ENCODE data around the gene PPP5C. TPM values are rescaled to one million over a fixed set of nuclear protein-coding genes. Genes with fewer than 3 reads are reported as not detected.
"Not testable (repeated sequence)": the region's sequence is repeated elsewhere in the genome, so short reads cannot be mapped to it uniquely, and the experiment has no call there.

The PPP5C gene
- total RNA-seq, 1 donor from 2014 or later = 48.9 TPM

DNA sequence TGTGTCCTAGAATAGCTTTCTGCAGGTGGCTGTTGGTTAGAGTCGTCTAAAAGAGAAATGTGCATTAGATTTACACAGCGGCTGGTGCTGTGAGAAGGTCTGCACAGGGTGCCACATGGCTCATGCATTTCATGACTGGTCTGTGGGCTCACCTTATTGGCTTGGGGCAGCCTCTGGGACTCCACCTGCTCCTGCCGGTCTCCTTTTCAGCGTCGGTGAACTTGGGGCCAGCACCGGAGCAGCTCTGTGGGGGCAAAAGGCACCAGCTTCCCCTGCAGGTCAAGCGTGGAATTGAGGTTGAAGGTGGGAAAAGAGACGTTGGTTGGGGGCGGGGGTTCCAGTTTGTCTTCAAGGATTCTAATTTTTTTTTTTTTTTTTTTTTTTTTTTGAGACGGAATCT lies 84.9 kb downstream of the PPP5C start:
- no peak for TF ChIP-seq CTCF (IDR thresholded peaks at IDR 0.05)
- Histone ChIP-seq H3K4me1 (peaks cover 3% of the 10 kb centered on the region), H3K36me3 (no peaks in the 10 kb centered on the region), H3K4me3 (no peak overlapping the region), H3K27ac (no peak overlapping the region), H3K9me3 (no peaks in the 10 kb centered on the region), H3K27me3 (ENCODE audit: low read depth) (peaks cover 57% of the 10 kb centered on the region)
- intact Hi-C loops (cut with DNase I) = no loop called here
- peak; percentile 24 for DNase-seq
- ATAC-seq = no peak

- H3K4me3 ChIP-seq; H3K9me3 ChIP-seq; H3K4me1 ChIP-seq; DNase-seq; H3K27ac ChIP-seq; H3K36me3 ChIP-seq; ATAC-seq; intact Hi-C loops (cut with DNase I): not testable (repeated sequence)
- peaks cover 41% of the 10 kb centered on the region for H3K27me3 ChIP-seq (ENCODE audit: low read depth)
Measured at GRCh38 chr19:46433470-46433869, 86.6 kb downstream of the PPP5C start.

DNA sequence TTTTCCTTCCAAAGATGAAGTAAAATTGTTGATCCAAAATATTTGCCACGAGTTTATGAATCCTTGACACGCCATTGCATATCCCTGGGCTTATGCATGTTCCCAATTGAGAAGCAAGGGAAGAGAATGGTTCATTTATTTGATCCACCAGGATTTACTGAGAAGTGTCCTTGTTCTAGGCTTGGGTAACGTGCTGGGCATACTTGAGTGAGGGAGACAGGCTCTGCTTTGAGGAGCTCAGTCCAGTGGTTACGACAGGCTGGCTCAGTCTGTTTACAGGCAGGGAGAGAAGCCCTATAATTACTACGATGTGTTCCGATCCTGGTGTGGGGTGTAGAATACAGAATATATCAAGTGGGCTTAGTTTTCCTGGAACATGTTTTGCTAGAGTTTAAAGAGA lies 88.1 kb downstream of the PPP5C start:
- no peak for TF ChIP-seq CTCF (IDR thresholded peaks at IDR 0.05)
- no peak overlapping the region for H3K27ac ChIP-seq
- H3K36me3 ChIP-seq = no peaks in the 10 kb centered on the region
- H3K9me3 ChIP-seq = no peaks in the 10 kb centered on the region
- H3K4me1 ChIP-seq = no peaks in the 10 kb centered on the region
- intact Hi-C loops (cut with DNase I) = no loop called here
- no peak overlapping the region for H3K4me3 ChIP-seq
- ATAC-seq (no peak), DNase-seq (no peak)
- peaks cover 31% of the 10 kb centered on the region for H3K27me3 ChIP-seq (ENCODE audit: low read depth)

GRCh38 chr19:46435689-46436088 lies 88.8 kb downstream of the PPP5C start:
- ATAC-seq = not testable (repeated sequence)

More at GRCh38 chr19:46435689-46436088, 88.8 kb downstream of the PPP5C start:
- H3K27ac ChIP-seq; intact Hi-C loops (cut with DNase I); DNase-seq; H3K4me1 ChIP-seq; H3K4me3 ChIP-seq; H3K36me3 ChIP-seq; H3K9me3 ChIP-seq: not testable (repeated sequence)
- H3K27me3 ChIP-seq (ENCODE audit: low read depth) = peaks cover 29% of the 10 kb centered on the region

Other genes starting within 250 kb of the PPP5C start
- not detected for gene IGFL3, start 222.4 kb upstream of the PPP5C start, total RNA-seq
- gene IGFL2, start 198.8 kb upstream of the PPP5C start, total RNA-seq = not detected
- not detected for gene IGFL1, start 117.3 kb upstream of the PPP5C start, total RNA-seq
- gene HIF3A, start 50.0 kb upstream of the PPP5C start, total RNA-seq = 64.1 TPM
- gene CCDC8, start 66.5 kb downstream of the PPP5C start, total RNA-seq = 9.1 TPM
- gene PNMA8C, start 81.8 kb downstream of the PPP5C start, total RNA-seq = 0.18 TPM
- 1.5 TPM for gene PNMA8A, start 124.5 kb downstream of the PPP5C start, total RNA-seq
- gene PNMA8B, start 148.8 kb downstream of the PPP5C start, total RNA-seq = 1.5 TPM

Data from lower lobe of right lung (tissue), 2 donors.